NCI-H146 (cell line): ENCODE measurements around the gene DTWD1.
"Not testable (repeated sequence)": the region's sequence is repeated elsewhere in the genome, so short reads cannot be mapped to it uniquely, and the experiment has no call there.

Source experiments
- DNase-seq: peaks from one replicate; lab custom pipeline; 2025; lab: John Stamatoyannopoulos, UW

DTWD1 gene

GRCh38 chr15:49620658-49621368 lies at the start of gene DTWD1, which contains the start of gene FAM227B:
DTWD1 (plus strand) TSS chr15:49621048; CDS start chr15:49625168, 4,120 bp downstream.
FAM227B (minus strand) TSS chr15:49620818; CDS start chr15:49615171, 5,647 bp downstream.
- DNase-seq, result peak; percentile 95

GRCh38 chr15:49573421-49573820 lies 47.4 kb upstream of the DTWD1 start:
- no peak for DNase-seq

GRCh38 chr15:49589030-49589429 lies 31.8 kb upstream of the DTWD1 start:
- no peak for DNase-seq

GRCh38 chr15:49592829-49593316 lies 28.0 kb upstream of the DTWD1 start:
- not testable (repeated sequence) for DNase-seq

GRCh38 chr15:49604625-49605409 lies 16.0 kb upstream of the DTWD1 start:
- DNase-seq, result no peak

GRCh38 chr15:49605588-49605987 lies 15.3 kb upstream of the DTWD1 start:
- no peak for DNase-seq

- no peak for DNase-seq
Observed at GRCh38 chr15:49606594-49606993, 14.3 kb upstream of the DTWD1 start.

GRCh38 chr15:49610157-49610918 lies 10.5 kb upstream of the DTWD1 start:
- DNase-seq, result no peak

- not testable (repeated sequence) for DNase-seq
Observed at GRCh38 chr15:49612240-49612639, 8.6 kb upstream of the DTWD1 start.

- DNase-seq, result no peak
Observed at GRCh38 chr15:49619226-49619625, 1.6 kb upstream of the DTWD1 start.

GRCh38 chr15:49620199-49620598 lies 649 bp upstream of the DTWD1 start:
- no peak for DNase-seq

- DNase-seq, result no peak
Observed at GRCh38 chr15:49621401-49621811, 558 bp downstream of the DTWD1 start.

- DNase-seq, result no peak
Observed at GRCh38 chr15:49621887-49622286, 1.0 kb downstream of the DTWD1 start.

- DNase-seq, result no peak
Observed at GRCh38 chr15:49622561-49622960, 1.7 kb downstream of the DTWD1 start.

- no peak for DNase-seq
Observed at GRCh38 chr15:49624056-49624455, 3.2 kb downstream of the DTWD1 start.

- DNase-seq, result no peak
Observed at GRCh38 chr15:49625460-49626036, 4.7 kb downstream of the DTWD1 start.

- no peak for DNase-seq
Observed at GRCh38 chr15:49627407-49627877, 6.6 kb downstream of the DTWD1 start.

GRCh38 chr15:49628379-49628778 lies 7.5 kb downstream of the DTWD1 start:
- no peak for DNase-seq

GRCh38 chr15:49637857-49638256 lies 17.0 kb downstream of the DTWD1 start:
- no peak for DNase-seq

GRCh38 chr15:49644364-49644794 lies 23.5 kb downstream of the DTWD1 start:
- DNase-seq, result no peak

- no peak for DNase-seq
Observed at GRCh38 chr15:49645277-49645676, 24.4 kb downstream of the DTWD1 start.

GRCh38 chr15:49645941-49646340 lies 25.1 kb downstream of the DTWD1 start:
- no peak for DNase-seq
